Astrocyte (in vitro differentiated cells and primary cell): ENCODE measurements around the gene PLXNC1. TPM values are rescaled to one million over a fixed set of nuclear protein-coding genes. Genes with fewer than 3 reads are reported as not detected.

Source experiments
- DNase-seq: peaks from one replicate; pipeline ENCODE4 v3.0.0-alpha.2; 2010; ENCODE audit warnings: low read depth
- FAIRE-seq: peaks from 2 replicates; lab custom pipeline; 2011; peaks lifted over from hg19 to GRCh38; lab: Jason Lieb, UNC
- H2AFZ ChIP-seq: 2 replicates; pipeline ENCODE4 v1.6.0; 2012; ENCODE audit warnings: low read depth, low read length, inconsistent platforms
- H3K27ac ChIP-seq: 2 replicates; pipeline ENCODE4 v1.5.1; 2011; ENCODE audit warnings: low read depth, low read length, inconsistent platforms
- H3K27me3 ChIP-seq: 2 replicates; pipeline ENCODE4 v1.6.0; 2011; ENCODE audit warnings: low read length, inconsistent platforms; ENCODE audit not compliant: insufficient read depth
- H3K36me3 ChIP-seq: 2 replicates; pipeline ENCODE4 v1.5.1; 2011; ENCODE audit warnings: low read length, inconsistent platforms; ENCODE audit not compliant: insufficient read depth
- H3K4me1 ChIP-seq: 2 replicates; pipeline ENCODE4 v1.5.1; 2011; ENCODE audit warnings: low read length, inconsistent platforms; ENCODE audit not compliant: insufficient read depth
- H3K4me2 ChIP-seq: 2 replicates; pipeline ENCODE4 v1.6.0; 2012; ENCODE audit warnings: low read length, inconsistent platforms
- H3K4me3 ChIP-seq: 2 replicates; pipeline ENCODE4 v1.5.1; 2011; ENCODE audit warnings: low read depth, mild to moderate bottlenecking, low read length, inconsistent platforms; ENCODE audit not compliant: insufficient read depth
- H3K79me2 ChIP-seq: 2 replicates; pipeline ENCODE4 v1.6.0; 2012; ENCODE audit warnings: mild to moderate bottlenecking, low read length, inconsistent platforms; ENCODE audit not compliant: insufficient read depth
- H3K9ac ChIP-seq: 2 replicates; pipeline ENCODE4 v1.6.0; 2012; ENCODE audit warnings: mild to moderate bottlenecking, low read length, inconsistent platforms
- H3K9me3 ChIP-seq: 2 replicates; pipeline ENCODE4 v1.5.1; 2012; ENCODE audit warnings: low read depth, mild to moderate bottlenecking, low read length, inconsistent platforms; ENCODE audit not compliant: insufficient read depth
- H4K20me1 ChIP-seq: 2 replicates; pipeline ENCODE4 v1.6.0; 2012; ENCODE audit warnings: low read length, inconsistent platforms; ENCODE audit not compliant: insufficient read depth
- H3K27ac Mint-ChIP-seq: one replicate; pipeline ENCODE4 v1.8.0; 2021; ENCODE audit warnings: mild to moderate bottlenecking, mixed read lengths; ENCODE audit not compliant: unreplicated experiment
- H3K27me3 Mint-ChIP-seq: one replicate; pipeline ENCODE4 v1.8.0; 2021; ENCODE audit warnings: low read depth, mixed read lengths; ENCODE audit not compliant: unreplicated experiment
- H3K36me3 Mint-ChIP-seq: one replicate; pipeline ENCODE4 v1.8.0; 2021; ENCODE audit warnings: low read depth, mixed read lengths; ENCODE audit not compliant: unreplicated experiment
- H3K4me1 Mint-ChIP-seq: one replicate; pipeline ENCODE4 v1.8.0; 2021; ENCODE audit warnings: low read depth, mixed read lengths; ENCODE audit not compliant: unreplicated experiment
- H3K4me3 Mint-ChIP-seq: one replicate; pipeline ENCODE4 v1.8.0; 2021; ENCODE audit warnings: mild to moderate bottlenecking, moderate library complexity, mixed read lengths; ENCODE audit not compliant: unreplicated experiment
- H3K9me3 Mint-ChIP-seq: one replicate; pipeline ENCODE4 v1.8.0; 2021; ENCODE audit warnings: mild to moderate bottlenecking, mixed read lengths; ENCODE audit not compliant: unreplicated experiment
- EZH2 ChIP-seq: IDR thresholded peaks from 2 replicates; pipeline ENCODE4 v1.6.1; 2012; ENCODE audit warnings: mild to moderate bottlenecking, low read length, inconsistent platforms; ENCODE audit not compliant: insufficient read depth
- total RNA-seq: library from RNA; stranded (reverse); gene quantifications from 2 replicates; pipeline ENCODE4 v1.2.1, GENCODE V29; 2021
- TF ChIP-seq, protein P1 (sequence below): IDR thresholded peaks from 2 replicates; pipeline ENCODE4 v1.5.1; 2011; ENCODE audit warnings: low read depth, mild to moderate bottlenecking, inconsistent platforms, low read length, moderate library complexity; ENCODE audit not compliant: insufficient read depth

Gene PLXNC1
- total RNA-seq, 1 donor from 2014 or later: 6.9 TPM

DNA sequence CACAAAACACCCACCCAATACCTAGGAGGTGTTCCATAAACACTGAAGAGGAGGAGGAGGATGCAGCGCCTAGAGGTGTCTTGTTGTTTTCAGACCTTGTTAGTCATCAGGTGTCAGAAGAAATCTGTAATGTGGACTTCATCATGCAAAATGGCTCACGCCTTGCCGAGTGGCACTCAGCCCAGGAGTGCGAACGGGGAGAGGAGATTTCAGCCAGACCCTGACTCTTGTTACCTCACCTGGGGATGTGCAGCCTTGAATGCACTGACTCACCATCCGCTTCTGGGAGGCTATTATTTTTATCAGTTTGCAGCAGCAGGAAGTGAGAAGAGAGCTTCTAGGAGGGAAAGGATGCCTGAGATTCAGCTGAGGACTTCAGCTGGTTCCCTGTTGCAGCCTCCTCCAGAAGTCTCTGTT is 48.2 kb upstream of the PLXNC1 start:
- H3K4me3 Mint-ChIP-seq: no peak overlapping the region

DNA sequence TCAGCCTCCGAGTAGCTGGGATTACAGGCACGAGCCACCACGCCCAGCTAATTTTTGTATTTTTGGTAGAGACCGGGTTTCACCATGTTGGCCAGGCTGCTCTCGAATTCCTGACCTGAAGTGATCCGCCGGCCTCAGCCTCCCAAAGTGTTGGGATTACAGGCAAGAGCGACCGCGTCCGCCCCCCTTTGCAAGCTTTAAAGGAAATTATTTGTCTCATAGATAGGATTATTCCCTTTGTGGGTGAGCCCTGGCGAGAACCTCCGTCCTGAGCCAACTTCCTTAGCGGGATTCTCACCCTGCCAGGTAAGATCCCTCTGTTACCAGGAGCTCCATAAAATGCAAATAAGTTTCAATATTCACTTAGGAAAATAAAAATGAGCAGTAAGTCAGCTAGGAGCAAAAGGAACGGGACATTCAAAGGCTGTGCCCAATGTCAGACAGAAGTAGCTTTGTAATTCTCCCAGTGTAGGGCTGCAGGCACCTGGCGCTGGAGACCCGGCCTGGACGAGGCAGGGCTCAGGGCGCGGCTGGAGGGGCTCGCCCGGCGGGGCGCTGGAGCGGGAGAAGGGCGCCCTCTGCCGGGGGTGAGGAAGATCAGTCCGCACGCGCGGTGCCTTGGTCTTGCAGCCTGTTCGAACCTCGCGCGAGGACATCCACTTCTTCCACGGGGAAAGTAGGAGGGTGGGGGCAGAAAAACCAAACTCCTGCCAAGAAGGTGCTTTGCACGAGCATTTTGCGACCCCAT is 47.2 kb upstream of the PLXNC1 start:
- H4K20me1 ChIP-seq: no peaks in the 10 kb centered on the region
- DNase-seq (peak; percentile 32), FAIRE-seq (no peak)
- H3K4me1 ChIP-seq: peaks cover 34% of the 10 kb centered on the region
- no peaks in the 10 kb centered on the region for H3K36me3 ChIP-seq
- Mint-ChIP-seq H3K4me3 (peak overlapping the region; percentile 83), H3K36me3 (no peaks in the 10 kb centered on the region), H3K4me1 (peaks cover 25% of the 10 kb centered on the region), H3K9me3 (no peaks in the 10 kb centered on the region), H3K27me3 (peaks cover 16% of the 10 kb centered on the region), H3K27ac (no peak overlapping the region)
- no peaks in the 10 kb centered on the region for H3K27me3 ChIP-seq
- H3K79me2 ChIP-seq: no peaks in the 10 kb centered on the region
- H3K9me3 ChIP-seq: no peaks in the 10 kb centered on the region
- TF ChIP-seq, protein P1, sequence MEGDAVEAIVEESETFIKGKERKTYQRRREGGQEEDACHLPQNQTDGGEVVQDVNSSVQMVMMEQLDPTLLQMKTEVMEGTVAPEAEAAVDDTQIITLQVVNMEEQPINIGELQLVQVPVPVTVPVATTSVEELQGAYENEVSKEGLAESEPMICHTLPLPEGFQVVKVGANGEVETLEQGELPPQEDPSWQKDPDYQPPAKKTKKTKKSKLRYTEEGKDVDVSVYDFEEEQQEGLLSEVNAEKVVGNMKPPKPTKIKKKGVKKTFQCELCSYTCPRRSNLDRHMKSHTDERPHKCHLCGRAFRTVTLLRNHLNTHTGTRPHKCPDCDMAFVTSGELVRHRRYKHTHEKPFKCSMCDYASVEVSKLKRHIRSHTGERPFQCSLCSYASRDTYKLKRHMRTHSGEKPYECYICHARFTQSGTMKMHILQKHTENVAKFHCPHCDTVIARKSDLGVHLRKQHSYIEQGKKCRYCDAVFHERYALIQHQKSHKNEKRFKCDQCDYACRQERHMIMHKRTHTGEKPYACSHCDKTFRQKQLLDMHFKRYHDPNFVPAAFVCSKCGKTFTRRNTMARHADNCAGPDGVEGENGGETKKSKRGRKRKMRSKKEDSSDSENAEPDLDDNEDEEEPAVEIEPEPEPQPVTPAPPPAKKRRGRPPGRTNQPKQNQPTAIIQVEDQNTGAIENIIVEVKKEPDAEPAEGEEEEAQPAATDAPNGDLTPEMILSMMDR: peak; percentile 59
- no peak for TF ChIP-seq EZH2
- H2AFZ ChIP-seq: peak overlapping the region; percentile 95
- peak overlapping the region; percentile 55 for H3K27ac ChIP-seq
- peak overlapping the region; percentile 77 for H3K9ac ChIP-seq
- peak overlapping the region; percentile 69 for H3K4me3 ChIP-seq
- H3K4me2 ChIP-seq: peak overlapping the region; percentile 96

More for the DNA sequence above, 48.2 kb upstream of the PLXNC1 start:
- H3K9me3 Mint-ChIP-seq: no peaks in the 10 kb centered on the region
- no peaks in the 10 kb centered on the region for H3K36me3 Mint-ChIP-seq
- peaks cover 25% of the 10 kb centered on the region for H3K4me1 Mint-ChIP-seq
- Histone ChIP-seq H3K4me2 (peak overlapping the region; percentile 96), H3K27ac (peak overlapping the region; percentile 86), H3K4me3 (peak overlapping the region; percentile 18), H3K79me2 (no peaks in the 10 kb centered on the region), H3K4me1 (peaks cover 34% of the 10 kb centered on the region), H2AFZ (peak overlapping the region; percentile 1), H3K9ac (peak overlapping the region; percentile 77), H3K27me3 (no peaks in the 10 kb centered on the region), H3K9me3 (no peaks in the 10 kb centered on the region), H3K36me3 (no peaks in the 10 kb centered on the region), H4K20me1 (no peaks in the 10 kb centered on the region)
- FAIRE-seq (no peak), DNase-seq (peak; percentile 91)
- peak overlapping the region; percentile 84 for H3K27ac Mint-ChIP-seq
- H3K27me3 Mint-ChIP-seq: peaks cover 10% of the 10 kb centered on the region
- TF ChIP-seq EZH2: no peak
- TF ChIP-seq, protein P1: no peak
